Skin epidermis (tissue), 12 donors: ENCODE results near the gene SNX9.
"Not testable (repeated sequence)": the region's sequence is repeated elsewhere in the genome, so short reads cannot be mapped to it uniquely, and the experiment has no call there.

ENCODE experiments used
- H3K27ac ChIP-seq, 21 experiments: fragments of 200-600 bp; sonication (generic) in 11 of 21; one replicate each; pipeline ENCODE4 v1.5.0; 2020; ENCODE audit warnings: mild to moderate bottlenecking in 3 of 21, inconsistent platforms in 2 of 21, moderate library complexity in 2 of 21
- H3K4me3 ChIP-seq, 7 experiments: fragments of 200-600 bp; sonication (generic) in 2 of 7; one replicate each; pipeline ENCODE4 v1.5.0; 2020; ENCODE audit warnings: inconsistent platforms in 2 of 7, mild to moderate bottlenecking in 2 of 7, moderate library complexity in 1 of 7

The SNX9 gene

DNA sequence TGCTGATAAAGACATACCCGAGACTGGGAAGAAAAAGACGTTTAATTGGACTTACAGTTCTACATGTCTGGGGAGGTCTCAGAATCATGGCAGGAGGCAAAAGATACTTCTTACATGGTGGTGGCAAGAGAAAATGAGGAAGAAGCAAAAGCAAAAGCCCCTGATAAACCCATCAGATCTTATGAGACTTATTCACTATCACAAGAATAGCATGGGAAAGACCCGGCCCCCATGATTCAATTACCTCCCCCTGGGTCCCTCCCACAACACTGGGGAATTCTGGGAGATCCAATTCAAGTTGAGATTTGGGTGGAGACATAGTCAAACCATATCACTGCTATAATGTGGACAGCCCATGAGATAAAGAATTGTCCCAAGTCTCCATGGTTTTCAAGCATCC lies 23.5 kb upstream of the SNX9 start:
- H3K27ac ChIP-seq = not testable (repeated sequence)

DNA sequence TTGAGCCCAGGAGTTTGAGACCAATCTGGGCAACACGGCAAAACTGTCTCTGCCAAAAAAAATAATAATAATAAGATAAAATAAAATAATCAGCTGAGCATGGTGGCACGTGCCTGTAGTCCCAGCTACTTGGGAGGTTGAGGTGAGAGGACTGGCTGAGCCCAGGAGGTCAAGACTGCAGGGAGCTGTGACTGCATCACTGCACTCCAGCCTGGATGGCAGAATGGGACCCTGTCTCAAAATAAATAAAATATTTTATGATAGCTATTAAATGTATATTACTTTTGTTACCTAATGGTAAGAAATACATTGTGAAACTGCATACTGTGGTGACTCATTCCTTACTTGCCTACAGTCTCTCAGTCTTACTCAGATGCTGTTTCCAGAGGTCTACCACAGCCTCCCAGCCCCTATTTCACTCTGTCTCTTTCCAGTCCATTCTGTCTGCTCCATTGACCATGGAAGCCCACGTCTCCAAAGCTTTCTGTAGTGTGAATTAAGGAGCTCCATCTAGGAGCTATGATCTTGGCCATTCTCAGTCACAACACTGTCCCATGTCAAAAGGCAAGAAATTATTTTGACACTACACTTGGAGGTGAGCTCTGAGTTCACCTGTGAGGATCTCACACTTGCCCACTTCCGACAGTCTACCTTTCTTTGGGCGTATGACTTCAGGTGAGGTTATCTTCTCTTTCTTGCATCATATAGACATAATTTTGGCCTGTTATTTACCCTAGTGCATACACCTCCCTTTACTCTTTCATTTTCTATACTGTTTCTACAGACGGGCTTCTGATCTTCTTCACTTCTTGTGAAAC lies 22.4 kb upstream of the SNX9 start:
- no peak overlapping the region for H3K27ac ChIP-seq
- H3K4me3 ChIP-seq = no peak overlapping the region

More for the DNA sequence above, 23.5 kb upstream of the SNX9 start:
- H3K4me3 ChIP-seq = not testable (repeated sequence)

DNA sequence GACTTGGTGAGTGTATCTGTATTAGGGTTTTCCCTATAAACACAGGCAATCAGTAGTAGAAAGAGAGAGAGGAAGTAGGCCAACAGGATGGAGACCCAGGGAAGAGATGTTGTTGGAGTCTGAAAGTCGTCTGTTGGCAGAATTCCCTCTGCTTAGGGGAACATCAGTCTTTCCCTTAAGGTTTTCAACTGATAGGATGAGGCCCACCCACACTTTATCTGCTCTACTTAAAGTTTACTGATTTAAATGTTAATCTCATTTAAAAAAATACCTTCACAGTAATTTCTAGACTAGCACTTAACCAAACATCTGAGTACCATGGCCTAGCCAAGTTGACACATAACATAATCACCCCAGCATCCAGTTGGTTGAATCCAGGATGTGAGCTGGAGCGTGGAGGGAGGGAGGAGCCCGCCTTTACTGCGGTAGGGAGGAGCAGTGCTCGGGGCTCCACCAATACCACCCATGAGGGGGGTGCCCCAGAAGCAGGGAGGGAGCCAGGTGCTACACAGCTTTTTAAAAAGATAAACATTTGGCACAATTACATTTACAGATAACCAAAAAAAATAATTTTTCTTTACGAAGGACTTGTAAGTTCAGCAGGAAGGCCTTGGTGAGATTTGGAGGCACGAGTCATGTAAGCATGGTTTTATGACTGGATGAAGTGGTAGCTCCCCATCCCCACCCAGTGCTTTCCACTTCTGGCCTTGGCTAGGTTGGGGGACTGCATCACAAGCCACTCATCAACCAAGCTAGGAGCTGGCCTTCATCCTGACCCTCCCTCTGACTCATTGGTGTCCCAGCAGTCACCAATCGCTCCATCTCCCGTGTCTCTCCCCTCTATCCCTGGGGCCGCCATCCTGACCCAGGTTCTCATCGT lies 18.4 kb upstream of the SNX9 start:
- no peak overlapping the region for H3K27ac ChIP-seq
- no peak overlapping the region for H3K4me3 ChIP-seq

DNA sequence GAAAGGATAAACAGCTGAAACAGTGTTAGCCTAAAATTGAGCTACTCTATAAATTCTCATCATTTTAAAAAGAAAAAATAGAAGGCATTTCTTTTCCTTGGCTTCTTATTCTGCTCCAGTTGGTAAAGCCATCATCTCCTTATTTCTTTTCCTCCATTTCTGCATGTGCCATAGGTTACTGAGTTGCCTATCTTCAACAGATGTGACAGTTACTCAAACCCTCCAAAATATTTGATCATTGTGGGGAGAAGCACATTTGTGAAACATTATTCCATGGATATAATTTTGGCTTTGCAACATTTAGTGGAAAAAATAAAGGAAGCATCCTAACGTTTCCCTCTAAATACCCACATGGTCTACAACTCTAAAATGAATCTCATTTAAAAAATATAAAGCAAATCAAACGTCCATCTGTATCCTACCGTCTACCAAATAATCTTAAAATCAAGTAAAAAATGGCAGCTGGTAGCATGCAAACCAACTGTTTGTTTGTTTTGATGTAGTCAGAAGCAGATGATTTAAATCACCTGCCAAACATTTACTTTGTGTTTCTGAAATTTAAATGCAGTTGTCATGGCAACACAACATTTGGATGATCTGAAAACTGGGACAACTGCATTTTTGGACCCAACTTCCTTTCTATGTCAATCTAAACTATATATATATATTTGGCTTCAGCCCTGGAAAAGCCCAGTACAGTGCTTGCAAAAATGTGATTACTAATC lies 16.8 kb upstream of the SNX9 start:
- Histone ChIP-seq H3K27ac (no peak overlapping the region), H3K4me3 (no peak overlapping the region)

DNA sequence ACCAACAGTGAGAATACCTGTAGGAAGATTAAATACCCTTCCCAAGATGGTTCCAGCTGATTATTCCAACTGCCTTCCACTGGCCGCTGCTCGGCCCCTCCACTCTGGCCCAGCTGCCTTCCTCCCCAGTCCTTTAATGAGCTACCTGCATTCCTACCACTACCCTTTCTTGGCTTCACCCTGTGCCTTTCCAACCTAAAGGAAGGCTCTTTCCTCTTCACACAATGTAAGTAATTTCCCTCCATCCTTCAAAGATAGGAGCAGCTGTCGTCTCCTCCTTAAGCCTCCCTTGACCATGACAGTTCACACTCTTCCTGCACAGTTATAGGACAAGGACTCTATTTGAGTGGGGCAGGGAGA lies 16.2 kb upstream of the SNX9 start:
- Histone ChIP-seq H3K27ac (no peak overlapping the region), H3K4me3 (no peak overlapping the region)

DNA sequence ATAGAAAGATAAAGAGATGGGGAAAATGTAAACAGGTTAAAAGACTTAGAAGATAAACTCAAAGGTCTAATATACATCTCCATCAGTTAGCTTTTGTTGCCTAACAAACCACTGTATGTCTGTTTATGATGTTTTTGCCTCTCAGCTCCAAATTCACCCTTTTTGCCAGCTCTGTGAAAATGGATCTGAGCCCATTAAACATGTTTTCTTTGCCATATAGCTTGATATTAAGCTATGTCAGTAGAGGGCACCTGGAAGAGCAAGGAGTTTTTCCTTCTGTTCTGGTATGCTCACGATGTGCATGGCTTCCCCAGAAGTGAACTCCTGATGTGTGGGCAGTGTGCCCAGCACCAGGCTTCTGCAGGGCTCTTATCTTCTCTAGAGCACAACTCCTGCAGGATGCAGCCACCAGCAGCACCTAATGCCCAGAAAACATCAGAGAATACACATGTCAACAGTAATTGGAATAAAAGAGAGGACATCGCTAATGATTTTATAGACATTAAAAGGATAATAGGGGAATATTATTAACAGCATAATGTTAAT lies 14.6 kb upstream of the SNX9 start:
- H3K4me3 ChIP-seq = no peak overlapping the region
- no peak overlapping the region for H3K27ac ChIP-seq

DNA sequence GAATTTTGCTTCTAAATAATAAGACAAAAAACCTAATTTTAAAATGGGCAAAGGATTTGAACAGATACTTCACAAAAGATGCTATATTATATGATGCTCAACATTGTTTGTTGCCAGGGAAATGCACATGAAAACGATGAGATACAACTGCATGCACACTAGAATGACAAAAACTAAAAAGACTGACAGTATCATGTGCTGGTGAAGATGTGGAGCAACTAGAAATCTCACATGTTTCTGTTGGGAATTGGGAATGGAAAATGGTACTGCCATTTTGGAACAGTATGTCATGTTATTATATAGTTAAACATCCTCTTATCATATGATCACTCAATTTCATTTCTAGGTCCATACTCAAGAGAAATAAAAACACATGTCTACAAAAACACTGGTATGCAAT lies 13.4 kb upstream of the SNX9 start:
- H3K27ac ChIP-seq = no peak overlapping the region
- no peak overlapping the region for H3K4me3 ChIP-seq

DNA sequence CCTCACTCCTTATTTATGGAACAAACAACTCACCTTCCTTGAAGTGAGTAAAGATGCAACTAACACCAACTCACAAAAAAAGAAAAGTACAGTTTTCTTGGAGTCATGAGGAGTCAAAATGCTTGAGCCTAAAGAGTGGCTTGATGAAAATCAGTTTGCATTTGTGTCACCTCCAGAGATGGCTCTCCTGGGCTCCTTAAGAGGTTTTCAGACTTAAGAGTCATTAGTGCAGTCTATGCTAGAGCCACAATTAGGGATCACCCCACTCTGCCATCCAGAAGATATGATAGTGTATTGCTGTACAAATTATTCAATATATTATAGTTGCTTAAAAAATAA lies 11.9 kb upstream of the SNX9 start:
- Histone ChIP-seq H3K4me3 (no peak overlapping the region), H3K27ac (no peak overlapping the region)

DNA sequence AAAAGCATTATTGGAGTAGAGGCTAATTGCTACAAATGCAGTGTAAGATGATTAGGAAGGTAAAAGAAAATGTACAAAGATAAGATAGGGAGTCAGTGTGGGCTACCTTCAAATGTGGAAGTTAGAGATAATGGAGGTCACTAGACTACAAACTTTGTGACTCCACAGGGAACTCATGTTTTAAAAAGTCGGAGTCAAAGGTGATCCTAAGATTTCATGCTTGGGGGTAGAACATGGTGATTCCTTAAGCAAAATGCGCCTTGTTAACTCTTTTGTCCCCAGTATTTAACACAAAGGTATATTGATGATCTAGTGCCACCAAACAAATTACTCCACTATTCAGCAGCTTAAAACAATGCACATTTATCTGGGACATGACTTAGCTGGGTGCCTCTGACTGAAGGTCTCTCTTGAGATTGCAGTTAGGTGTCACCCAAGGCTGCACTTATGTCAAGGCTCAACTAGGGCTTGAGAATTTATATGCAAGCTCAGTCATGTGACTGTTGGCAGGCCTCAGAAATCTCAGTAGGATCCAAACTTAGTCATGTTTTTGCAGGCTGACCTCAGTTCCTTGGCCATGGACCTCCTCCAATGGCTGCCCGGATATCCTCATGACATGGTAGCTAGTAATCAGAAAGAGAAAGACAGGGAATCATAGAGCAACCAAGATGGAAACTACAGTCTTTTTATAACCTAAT lies 11.4 kb upstream of the SNX9 start:
- Histone ChIP-seq H3K27ac (peak overlapping the region in 1 of 21 experiments; percentile 79), H3K4me3 (no peak overlapping the region)

DNA sequence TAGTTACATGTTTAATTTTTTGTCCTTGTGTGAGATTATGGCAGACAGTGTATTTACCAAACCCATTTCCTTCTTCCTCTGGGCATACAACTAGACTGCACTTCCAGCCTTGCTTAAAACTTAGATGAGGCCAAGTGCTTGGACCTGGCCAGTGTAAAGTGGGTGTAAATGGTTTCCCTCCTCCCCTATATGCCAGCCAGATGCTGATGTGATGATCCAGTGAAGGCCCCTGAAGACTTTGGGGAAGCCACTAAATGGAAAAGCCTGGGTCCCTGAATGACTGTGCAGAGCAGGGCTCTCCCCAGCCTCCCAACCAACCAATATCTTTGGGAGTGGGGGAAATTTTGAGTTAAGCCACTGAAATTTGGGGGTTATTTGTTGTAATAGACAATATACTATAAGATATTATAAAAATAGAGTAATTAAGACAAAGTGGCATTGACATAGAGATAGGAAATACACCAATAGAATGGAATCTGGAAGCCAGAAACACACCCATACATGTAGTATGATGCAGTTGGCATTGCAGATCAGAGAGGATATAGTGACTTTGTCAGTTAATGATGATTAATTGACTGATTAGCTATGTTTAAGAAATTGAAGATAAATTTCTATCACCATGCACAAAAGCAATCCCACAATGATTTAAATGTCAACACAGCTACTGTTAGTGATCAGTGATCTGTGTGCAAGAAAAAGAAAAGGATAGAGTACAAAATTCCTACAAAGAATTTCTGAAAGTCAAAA lies 10.4 kb upstream of the SNX9 start:
- peak overlapping the region in 12 of 21 experiments; percentile 35 to 85 (median 66) for H3K27ac ChIP-seq
- no peak overlapping the region for H3K4me3 ChIP-seq

DNA sequence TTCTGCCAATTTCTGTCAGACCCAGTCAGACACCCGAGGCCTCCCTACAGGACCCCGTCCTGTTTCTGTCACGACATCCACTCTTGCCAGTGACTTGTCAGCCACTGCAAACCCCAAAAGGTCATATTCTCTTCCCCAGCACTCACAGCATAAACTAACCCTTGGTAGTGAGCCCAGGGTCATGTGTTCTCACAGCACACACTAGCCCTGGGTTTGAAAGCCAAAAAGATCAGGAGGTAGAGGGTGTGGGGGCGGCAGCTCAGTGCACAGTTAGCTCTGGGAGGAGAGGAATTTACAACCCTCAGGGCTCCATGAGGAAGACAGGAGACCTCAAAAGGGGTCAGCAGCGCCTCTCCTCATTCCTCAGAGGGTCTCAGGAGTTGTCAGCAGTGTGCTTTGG lies 9.9 kb upstream of the SNX9 start:
- Histone ChIP-seq H3K4me3 (no peak overlapping the region), H3K27ac (peak overlapping the region in 16 of 21 experiments; percentile 9 to 85 (median 58))

DNA sequence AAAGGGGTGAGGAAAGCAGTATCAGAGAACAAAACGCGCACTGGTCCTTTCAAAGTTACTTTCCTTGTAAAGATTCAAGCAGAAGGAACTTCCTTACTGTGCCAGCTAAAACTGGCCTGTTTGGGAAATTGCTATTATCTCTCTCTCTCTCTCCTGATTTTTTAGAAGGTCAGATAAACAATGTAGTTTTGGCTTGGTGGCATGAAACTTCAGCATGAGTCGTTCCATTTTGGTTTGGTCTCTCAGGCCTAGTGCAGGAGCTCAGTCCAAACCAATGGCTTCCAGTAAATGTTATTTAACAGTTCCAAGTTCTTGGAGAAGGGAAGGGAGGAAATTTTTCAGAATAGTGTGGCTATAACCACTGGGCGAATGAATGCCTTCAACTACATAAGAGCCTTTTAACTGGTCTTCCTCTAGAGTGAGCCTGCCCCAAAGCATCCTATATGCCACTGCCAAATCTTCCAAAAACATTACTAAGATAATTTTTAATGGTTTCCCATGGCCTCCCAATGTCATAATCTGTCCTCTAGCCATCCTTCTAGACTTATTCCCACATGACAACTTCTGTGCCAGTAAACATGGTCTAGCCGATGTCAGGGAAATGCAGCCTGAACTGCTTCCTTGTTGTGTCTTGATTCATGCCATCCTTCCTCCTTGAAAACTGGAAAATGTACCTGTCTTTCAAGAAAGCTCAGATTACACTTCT lies 9.1 kb upstream of the SNX9 start:
- Histone ChIP-seq H3K27ac (peak overlapping the region in 18 of 21 experiments; percentile 39 to 85 (median 62)), H3K4me3 (no peak overlapping the region)

DNA sequence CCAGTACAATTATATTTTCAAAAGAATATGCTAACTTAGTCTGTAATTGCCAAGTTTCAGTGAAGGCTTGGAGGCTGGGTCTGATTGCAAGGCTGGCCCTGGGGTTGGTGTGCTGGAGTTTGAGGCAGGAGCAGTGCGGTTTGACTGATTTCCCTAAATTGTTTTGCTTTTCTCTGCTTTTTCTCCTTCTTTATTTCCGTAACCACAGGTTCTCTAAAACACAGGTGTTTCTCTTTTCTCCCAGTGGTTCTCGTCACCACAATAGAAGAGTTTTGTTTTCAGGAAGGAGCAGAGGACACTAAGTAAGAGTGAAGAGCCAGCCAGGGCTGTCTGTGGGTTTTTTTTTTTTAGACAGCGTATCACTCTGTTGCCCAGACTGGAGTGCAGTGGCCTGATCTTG lies 8.2 kb upstream of the SNX9 start:
- no peak overlapping the region for H3K4me3 ChIP-seq
- H3K27ac ChIP-seq = peak overlapping the region in 13 of 21 experiments; percentile 11 to 85 (median 66)

DNA sequence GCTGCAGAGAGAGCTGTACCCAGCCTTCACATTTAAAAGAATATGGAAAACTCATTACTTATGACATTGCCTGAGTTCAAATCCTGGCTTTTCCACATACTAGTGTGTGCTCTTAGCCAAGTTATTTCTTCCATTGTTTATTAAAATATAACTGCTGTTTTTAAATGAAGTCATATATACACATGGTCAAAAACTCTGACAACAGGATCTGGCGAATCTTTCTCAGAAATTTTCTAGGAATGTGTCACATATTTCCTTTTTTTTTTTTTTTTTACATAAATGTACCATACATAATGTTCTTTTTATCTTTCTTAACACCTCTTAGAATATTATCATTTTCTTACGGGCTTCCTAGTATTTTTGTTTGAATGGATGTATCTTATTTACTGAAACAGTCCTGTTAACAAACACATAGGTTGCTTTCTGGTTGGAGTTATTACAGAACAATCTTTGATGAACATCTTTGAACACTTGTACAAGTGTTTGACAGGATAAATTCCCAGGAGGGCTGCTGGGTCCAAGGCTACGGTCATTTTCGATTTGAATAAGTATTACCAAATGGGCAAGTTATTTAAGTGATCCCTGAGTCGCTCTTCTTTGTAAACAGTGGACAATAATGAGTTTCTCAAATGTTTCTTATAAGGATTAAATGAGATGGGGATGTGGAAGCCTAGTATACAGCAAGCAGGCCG lies 1.6 kb upstream of the SNX9 start:
- H3K4me3 ChIP-seq = no peak overlapping the region
- H3K27ac ChIP-seq = peak overlapping the region in 5 of 21 experiments; percentile 83 to 99 (median 97)

DNA sequence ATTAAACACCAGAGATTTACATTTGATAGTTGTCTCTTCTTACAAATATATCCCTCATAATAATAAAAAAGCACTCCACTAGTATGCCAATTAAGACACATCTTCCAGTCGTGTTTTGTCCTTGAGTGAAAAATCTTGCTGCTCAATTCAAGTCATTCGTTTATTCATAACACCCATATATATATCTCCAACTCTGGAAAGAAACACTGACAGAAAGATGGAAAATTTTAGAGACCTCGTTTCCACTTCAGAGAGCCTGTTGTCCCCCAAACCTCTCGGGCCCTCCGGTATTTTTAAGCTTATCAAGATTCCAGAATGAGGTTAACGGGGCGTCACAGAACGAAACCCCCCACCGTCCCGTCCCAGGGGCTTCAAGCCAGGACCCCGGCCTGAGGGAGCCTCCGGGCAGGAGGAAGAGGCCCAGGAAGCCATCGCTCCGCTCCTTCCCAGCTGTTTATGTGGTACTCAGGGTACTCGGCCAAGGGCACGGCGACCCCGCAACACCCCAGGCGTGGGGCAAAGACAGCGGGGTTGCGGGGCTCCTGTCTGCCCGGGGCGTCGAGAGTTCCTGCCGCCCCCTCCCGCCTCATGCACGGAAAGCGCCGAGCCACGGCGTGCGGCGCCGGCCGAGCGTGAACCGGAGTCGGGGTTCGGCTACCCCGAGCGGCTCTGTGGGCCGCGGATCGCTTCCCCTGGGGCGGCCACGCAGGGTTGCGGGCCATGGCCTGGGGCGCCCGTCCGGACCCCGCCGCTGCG lies 623 bp upstream of the SNX9 start:
- peak overlapping the region; percentile 68 to 99 (median 91) for H3K4me3 ChIP-seq

DNA sequence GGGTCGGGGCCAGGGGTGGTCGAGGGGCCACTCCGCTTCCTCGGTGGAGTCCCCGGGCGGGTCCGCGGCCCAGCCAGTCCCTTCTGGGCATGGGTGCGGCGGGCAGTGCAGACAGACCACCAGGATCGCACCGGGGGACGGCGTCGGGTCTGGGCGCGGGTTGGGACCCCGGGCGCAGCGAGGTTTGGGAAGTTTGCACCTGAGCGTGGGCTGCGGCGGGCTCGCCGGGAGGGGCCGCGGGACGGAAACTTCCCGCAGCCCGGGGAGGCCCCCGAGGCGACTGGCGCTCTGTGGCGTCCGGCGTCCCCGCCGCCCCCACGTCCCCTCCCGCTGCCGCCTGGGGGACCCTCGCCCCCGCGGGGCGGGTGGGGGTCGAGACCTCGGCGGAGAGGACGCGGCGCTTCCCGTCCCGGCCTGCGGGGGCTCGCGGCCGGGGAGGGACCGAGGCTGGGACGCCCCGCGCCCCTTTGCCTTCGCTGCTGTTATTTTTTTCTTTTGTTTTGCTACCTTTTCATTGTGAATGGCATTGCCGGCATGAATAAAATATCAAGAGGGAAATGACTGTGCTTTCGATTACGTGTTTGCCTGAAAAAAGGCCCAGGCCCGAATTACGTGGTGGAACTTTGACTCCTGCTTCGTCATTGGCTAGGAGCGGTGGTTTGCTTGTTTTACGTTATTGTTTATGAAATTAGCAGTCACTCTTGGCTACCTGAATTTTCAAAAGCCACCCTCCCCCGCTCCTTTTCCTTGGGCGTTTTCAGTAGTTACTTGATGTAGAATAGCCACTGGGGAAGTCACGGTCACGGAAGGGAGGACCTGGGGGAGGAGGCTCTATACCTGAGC lies 703 bp downstream of the SNX9 start:
- Histone ChIP-seq H3K27ac (peak overlapping the region; percentile 83 to 99 (median 95)), H3K4me3 (peak overlapping the region; percentile 68 to 99 (median 91))

More for the DNA sequence above, 623 bp upstream of the SNX9 start:
- H3K27ac ChIP-seq = peak overlapping the region in 19 of 21 experiments; percentile 40 to 99 (median 93)
